Globus pallidus (tissue), 1 donor: Measurements from ENCODE around the gene PRMT5.

Experiments used
- DNase-seq: peaks from one replicate; pipeline ENCODE4 v3.0.0-alpha.2; 2015; ENCODE audit warnings: low spot score

Gene PRMT5

DNA sequence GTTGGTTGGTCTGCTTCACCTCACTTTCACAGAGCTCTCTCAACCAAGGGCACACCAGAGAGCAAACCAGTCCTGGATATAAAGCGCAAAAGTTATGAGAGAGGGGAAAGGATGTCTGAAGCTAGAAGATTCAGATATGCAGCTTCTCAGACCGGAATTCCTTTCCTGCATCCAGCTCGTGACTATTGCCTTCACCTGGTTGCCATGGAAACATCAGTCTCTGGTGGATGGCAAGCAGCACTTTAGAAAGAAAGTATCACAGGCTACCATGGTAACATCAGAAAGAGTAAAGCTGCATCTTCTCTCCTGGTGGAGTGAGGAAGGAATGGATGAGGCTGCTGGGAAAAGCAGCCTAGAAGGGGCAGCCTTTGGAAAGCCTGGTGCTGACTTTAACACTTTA lies 32.4 kb downstream of the PRMT5 start:
- DNase-seq, result no peak

DNA sequence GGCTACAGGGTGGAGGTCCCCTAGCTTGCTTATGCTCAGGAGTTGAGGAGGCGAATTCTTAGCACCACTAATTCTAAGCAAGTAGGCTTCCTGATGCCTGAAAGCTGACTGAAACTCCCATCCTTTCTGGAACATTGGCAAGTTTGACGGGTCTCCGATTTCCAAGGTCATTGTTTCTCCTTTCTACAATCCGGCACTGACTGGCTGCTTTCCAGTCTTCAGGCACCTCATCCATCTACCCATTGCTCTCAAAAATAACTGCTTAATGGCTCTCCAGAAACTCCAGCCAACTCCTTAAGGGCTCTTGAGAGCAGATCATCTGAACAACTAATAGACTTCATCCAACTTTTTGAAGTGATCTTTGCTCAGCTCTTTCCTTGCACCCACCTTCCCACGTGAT lies 32.8 kb downstream of the PRMT5 start:
- DNase-seq, result no peak

DNA sequence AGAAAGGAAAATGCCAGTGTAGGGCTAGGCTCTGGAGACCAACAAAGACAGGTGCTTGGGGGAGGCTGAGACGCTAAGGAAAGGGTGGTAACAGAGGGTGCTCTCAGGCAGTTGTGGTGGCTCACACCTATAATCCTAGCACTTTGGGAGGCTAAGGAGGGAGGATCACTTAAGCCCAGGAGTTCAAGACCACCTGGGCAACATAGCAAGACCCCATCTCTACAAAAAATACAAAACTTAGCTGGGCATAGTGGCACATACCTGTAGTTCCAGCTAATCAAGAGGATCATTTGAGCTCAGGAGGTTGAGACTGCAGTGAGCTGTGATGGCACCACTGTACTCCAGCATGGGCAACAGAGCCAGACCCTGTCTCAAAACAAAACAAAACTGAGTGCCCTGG lies 33.8 kb downstream of the PRMT5 start:
- no peak for DNase-seq

DNA sequence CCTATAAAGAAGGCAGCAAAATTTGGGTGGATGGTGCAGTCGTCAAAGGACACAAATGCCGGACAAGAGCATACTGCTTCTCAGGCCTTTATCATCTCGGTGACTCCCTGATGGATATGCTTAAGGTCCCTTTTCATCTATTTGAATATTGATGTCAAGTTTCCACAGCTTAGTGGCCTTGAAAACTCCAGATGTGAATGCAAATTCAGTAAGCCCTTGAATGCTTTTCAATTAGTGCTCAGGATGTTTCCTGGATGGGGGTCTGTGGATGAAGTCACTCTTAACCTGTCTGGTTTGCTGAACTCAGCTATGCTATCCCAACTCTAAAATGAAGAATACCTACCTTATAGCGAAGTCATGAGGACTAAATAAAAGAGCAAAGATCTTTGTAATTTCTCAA lies 35.5 kb downstream of the PRMT5 start:
- no peak for DNase-seq

DNA sequence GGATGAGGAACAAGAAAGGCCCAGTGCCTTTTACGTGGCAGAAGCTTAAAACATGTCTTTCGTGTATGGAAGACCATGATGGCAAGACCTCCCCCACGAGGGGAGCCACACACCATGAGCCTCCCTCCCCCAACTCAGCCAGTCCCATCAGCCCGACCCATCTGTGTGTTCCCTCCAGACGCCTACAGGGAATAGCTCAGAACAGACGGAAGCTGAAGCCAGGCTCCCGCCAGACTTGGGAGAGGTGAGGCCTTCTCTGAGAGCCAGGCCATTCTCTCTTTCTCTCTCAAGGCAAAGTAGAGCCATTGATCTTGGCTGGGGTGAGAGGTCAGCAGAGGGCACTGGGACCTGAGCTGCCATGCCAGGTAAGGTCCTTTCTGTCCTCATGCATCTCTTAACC lies 36.7 kb downstream of the PRMT5 start:
- no peak for DNase-seq

DNA sequence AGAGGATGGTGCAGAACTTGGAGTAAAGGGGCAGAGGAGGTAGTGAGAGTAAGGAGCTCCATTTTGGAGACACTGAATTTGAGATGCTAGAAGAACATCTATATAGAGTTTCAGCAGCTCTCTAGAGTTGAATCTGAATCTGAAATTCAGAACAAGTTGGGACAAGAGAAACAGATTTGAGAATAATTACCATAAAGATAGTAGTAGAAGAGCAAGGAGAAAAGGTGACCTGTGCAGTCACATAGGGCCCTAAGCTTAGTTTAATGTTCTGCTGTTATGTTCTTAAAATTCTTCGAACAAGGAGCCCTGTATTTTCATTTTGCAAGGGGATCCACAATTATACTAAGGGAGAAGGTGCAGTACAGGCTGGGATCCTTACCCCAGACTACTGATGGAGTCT lies 38.8 kb downstream of the PRMT5 start:
- DNase-seq, result no peak

DNA sequence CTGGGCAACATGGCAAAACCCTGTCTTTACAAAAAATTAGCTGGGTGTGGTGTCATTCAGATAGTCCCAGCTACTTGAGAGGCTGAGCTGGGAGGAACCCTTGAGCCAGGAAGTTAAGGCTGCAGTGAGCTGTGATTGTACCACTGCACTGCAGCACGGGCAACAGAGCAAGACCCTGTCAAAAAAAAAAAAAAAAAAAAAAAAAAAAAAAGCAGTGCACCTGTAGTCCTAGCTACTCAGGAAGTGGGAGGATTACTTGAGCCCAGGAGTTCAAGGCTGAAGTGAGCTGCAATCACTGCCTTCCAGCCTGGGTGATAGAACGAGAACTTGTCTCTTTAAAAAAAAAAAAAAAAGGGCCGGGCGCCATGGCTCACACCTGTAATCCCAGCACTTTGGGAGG lies 40.5 kb downstream of the PRMT5 start:
- no peak for DNase-seq

DNA sequence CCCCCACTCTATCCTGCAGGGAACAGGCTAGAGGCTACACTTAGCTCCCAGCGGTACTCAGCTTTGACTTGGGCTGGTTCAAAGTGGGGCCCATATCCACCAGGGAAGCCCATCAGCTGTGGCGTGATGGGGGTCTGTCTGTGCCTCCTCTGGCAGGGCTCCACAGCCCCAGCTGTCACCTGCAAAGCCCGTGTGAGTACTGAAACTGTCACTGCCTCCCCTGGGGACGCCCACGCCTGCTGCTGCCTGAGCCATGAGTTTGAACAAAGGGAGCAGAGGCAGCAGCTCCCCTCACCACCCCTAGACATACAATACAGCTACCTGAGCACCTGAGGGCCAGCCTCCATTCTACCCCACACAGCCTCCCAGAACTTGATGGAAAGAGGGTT lies 41.2 kb downstream of the PRMT5 start:
- DNase-seq, result no peak

DNA sequence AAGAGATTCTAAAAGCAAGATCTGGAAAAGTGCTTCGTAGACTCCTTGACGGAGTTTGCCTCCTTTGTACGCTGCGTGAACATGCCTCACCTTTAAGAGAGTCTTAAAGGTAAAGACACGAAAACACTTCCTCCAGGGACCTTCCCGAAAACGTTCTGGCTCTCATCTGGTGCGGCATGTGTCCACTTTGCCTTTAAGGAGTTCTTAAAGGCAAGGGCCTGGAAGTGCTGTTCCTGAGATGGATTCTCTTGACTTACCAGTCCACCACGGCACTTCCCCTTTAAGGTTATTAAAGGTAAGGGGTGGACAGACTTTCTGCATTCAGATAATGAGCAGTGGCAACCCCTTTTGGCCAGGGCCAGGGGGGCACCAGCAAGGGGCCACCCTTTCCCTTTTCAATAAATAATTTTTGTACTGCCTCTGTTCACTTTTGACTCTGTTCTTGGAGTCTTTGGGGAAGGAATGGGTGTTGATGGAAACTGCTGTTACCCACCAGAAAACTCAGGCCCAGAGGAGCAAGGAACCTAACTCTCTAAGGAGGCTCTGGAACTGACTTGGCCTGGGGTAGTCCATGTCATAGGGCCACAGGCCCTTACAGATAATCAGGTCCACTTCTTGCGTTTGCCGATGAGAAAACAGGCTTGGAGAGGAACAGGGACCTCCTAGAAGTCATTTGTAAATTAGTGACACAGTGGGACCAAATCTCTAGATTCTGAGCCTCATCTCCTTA lies 41.8 kb downstream of the PRMT5 start:
- DNase-seq, result no peak

DNA sequence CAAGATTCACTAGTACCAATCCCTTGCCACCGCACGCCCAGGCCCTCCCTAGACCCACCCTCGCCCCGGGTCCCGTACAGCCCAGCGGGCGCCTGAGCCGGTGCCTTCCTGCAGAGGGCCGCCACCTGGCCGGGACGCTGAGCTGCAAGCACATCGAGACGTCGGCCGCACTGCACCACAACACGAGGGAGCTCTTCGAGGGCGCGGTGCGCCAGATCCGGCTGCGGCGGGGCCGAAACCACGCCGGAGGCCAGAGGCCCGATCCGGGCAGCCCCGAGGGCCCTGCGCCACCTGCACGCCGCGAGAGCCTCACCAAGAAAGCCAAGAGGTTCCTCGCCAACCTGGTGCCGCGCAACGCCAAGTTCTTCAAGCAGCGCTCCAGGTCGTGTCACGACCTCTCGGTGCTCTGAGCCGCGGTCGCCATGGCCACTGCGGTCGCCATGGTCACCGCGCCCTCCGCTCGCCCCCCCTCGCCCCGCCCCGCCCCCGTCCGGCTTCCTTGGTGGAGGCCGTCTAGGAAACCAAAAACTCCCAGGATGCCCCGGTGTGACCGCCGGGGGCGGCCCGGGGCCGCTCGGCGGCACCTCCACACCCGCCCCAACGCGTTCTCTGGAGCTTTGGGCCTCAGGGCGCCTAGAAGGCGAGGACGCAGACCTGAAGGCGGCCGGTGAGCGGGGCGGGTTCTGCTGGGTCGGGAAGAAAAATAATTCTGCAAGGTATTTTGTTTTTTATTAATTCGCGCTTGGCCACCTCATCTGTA lies 42.5 kb downstream of the PRMT5 start:
- no peak for DNase-seq

DNA sequence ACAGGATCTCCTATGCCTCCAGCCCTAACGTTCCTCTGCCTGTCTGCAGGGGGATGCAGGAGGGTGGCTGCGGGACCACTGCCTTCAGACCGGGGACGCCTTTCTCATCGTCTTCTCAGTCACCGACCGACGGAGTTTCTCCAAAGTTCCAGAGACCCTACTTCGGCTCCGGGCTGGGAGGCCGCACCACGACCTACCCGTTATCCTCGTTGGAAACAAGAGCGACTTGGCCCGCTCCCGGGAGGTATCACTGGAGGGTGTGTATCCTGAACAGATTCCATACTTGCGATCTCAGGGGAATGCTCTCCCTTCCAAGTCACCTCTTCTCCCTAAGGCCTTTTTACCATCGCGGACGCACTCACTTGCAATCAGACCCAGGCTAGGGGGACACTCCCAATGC lies 43.2 kb downstream of the PRMT5 start:
- no peak for DNase-seq

DNA sequence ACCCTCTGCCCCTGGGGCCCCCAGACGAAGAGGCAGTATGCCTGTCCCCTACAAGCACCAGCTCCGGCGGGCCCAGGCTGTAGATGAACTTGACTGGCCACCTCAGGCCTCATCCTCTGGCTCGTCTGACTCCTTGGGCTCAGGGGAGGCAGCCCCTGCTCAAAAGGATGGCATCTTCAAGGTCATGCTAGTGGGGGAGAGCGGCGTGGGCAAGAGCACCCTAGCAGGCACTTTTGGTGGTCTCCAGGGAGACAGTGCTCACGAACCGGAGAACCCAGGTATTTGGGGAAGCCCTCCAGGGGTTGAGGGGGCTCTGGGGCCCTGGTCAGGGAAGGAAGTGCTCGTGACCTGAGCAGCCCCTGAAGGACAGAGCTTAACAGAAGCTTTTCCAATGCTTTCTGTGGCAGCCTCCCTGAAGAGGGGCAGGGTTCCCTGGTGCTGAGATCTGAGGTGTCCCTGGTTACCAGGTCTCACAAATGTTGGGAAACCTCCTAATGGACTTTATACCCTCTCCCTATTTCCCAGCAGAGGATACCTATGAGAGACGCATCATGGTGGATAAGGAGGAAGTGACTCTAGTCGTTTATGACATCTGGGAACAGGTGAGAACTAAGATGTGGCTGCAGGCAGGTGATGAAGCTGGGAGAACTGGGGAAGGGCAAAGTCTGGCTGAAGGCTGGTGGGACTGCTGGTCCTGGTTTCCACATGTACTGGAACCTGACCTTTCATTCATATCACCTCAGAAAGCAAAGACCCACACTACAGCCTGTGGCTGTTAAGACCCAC lies 44.2 kb downstream of the PRMT5 start:
- DNase-seq, result no peak

DNA sequence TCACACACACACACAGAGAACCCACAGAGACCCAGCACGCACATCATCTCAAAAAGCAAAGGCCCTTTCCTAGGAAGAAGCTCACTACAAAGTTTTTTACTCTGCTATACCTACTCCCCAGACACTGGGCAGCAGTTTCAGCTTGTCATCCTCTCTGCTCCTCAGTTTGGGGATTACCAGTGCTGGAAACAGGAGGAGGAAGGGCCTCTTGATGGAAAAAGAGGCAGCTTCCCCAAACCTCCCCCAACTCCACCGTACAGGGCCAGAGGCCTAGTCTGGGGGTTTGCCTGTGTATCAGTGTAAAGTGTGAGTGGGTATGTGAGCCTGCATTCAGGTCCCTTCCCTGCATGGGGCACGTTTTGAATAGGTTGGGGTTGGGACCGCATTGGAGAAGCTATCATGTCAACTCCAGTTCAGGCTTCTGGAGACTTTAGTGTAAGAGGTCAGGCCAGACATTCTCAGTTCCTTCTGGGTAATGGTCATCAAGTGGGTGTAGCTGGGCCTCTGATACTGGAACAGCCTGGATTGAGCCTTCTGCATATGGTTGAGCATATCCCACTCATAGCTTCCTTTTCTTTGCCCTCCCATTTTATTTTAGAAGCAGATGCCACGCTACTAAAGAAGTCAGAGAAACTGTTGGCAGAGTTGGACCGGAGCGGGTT lies 45.0 kb downstream of the PRMT5 start:
- no peak for DNase-seq

DNA sequence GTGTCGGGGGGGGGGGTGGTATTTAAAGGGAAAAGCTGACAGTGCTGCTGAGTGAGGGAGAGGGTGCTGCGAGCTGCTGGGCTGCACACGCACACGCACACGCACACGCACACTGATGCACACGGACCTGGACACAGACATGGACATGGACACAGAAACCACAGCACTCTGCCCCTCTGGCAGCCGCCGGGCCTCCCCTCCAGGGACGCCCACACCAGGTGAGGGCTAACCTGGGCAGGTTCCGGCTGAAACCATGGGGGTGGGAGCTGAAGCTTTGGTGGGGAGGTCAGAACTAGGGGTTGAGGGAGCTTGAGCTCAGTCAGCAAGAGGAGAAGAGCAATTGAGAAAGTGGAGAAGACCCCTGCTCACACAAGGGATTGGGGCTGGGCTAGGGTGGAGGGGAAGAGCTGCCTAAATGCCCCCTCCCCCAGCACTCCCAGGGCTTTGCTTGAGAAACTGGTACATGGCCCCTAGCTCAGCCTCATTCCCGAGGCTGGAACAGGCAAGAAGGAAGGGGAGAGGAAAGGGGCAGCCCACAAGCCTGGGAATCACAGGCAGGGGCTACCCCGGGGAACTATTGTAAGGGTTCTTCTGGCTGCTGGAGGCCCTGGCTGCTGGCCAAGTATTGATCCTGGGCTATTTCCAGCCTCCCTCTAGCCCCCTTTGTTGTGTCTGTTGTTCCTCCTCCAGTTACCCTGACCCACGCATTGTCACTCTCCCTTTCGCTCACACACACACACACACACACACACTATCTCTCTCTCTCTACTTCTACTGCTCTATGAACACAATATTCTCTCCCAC lies 45.8 kb downstream of the PRMT5 start, which contains the start of gene REM2:
Gene REM2, plus strand, starts transcription at position 50 of the 804 bp plus-strand sequence. Its CDS starts 66 bp downstream, at position 116.
- DNase-seq, result no peak

DNA sequence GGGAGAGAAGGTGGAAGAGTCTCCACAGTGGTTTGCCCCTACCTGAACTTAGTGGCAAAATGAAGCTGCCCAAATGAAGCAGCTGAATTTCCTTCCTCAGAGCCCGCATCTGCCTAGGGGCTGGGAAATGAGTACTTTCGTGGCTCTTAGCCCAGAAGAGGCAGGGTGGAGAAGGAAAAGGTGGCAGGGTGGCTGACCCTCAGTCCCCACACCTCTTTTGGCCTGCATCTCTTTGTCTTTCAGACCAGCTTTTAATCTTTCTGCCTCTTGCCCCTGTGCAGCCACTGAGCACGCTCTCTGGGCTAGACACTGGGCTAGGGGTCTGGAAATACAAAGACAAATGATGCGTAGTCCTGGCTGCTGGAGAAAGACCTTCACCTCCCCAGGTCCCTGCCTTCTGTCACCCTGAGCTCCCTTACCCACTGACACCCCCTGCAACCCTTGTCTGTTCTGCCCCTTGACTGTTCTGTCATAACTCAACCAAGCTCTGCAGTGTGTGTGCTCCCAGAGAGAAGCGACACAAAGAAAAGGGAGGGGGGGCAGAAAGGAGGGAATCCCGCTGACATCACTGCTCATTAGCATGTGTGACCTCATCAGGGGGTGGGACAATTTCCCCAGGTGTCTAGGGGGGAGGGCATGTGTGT lies 46.5 kb downstream of the PRMT5 start:
- DNase-seq, result peak; percentile 47

DNA sequence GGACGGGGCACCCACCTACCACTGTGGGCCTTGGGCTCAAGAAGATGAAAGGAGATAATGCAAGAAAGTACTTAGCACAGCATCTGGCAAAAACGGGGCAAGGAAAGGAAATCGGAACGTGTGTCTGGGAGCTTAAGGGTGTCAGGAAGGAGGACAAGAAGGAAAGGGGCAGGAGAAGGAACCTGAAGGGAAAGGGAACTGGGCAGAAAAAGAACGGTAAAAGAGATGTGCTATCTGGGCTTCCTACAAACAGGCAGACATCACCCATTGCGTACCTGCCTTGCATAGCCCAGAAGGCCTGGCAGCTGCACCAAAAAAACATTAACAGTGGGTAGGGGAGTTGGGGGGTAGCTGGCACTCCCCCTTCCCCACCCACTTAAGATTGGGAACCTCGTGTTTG lies 47.1 kb downstream of the PRMT5 start:
- DNase-seq, result no peak

DNA sequence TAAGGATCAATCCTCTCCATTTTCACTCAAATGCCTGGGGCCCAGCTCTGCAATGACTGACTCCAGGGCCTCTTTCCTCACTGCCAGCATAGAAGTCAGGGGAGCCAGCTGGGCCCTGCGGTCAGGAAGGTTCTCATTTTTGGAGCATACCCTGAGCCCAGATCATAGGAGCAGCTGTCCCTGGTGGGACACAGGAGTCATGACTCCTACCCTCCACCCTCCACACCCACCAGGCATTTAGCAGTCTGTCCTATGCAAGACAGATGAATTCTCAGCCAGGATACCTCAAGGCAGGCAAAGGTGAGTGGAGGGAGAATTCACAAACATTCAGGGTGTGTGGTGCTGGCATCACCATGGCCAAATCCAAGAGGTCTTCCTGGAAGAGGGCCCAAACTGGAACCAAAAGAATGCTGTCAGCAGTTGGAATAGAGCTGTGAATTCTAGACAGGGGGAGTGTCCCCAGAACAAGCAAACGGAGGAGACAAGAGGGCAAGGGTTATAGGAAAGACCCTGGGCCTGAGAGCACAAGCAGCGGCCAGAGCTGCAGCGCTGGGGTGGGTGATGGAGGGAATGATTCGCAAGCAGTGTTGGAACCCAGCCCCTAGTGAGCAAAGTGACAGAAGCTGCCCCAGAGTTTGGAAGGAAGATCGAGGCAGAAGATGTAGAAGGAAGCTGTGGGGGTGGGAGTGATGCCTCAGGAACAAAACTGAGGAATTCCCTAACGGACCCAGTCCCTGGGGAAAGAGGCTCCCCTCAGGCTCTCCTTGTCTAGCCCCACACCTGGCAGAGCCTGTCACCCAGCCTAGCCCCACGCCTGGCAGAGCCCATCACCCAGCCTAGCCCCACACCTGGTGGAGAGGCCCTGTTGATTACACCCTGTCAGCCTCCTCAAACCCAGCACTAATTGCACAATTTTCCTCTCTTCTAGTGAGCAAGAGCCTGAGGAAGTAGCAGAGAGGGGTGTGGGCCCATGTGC lies 50.6 kb downstream of the PRMT5 start:
- DNase-seq, result no peak

DNA sequence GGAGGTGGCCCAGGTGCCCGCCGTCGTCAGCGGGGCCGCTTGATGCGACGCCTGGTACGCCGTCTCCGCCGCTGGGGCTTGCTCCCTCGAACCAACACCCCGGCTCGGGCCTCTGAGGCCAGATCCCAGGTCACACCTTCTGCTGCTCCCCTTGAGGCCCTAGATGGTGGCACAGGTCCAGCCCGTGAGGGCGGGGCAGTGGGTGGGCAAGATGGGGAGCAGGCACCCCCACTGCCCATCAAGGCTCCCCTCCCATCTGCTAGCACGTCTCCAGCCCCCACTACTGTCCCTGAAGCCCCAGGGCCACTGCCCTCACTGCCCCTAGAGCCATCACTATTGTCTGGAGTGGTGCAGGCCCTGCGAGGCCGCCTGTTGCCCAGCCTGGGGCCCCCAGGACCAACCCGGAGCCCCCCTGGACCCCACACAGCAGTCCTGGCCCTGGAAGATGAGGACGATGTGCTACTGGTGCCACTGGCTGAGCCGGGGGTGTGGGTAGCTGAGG lies 52.1 kb downstream of the PRMT5 start:
- DNase-seq, result no peak

DNA sequence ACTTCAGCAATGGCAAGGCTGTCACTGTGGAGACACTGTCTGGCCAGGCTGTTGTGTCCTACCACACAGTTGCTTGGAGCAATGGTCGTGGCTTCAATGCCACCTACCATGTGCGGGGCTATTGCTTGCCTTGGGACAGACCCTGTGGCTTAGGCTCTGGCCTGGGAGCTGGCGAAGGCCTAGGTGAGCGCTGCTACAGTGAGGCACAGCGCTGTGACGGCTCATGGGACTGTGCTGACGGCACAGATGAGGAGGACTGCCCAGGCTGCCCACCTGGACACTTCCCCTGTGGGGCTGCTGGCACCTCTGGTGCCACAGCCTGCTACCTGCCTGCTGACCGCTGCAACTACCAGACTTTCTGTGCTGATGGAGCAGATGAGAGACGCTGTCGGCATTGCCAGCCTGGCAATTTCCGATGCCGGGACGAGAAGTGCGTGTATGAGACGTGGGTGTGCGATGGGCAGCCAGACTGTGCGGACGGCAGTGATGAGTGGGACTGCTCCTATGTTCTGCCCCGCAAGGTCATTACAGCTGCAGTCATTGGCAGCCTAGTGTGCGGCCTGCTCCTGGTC lies 53.3 kb downstream of the PRMT5 start:
- DNase-seq, result no peak
